Esophagus (tissue), 2 donors: ENCODE data around the gene HNRNPA2B1. TPM values are rescaled to one million over a fixed set of nuclear protein-coding genes. Genes with fewer than 3 reads are reported as not detected.
"Not testable (repeated sequence)": the region's sequence is repeated elsewhere in the genome, so short reads cannot be mapped to it uniquely, and the experiment has no call there.

Source experiments
- H3K27ac ChIP-seq, 2 donors: one replicate each; pipeline ENCODE4 v1.5.1; 2013; ENCODE audit warnings: low read depth in 2 of 2, mild to moderate bottlenecking in 2 of 2, inconsistent platforms in 1 of 2, low read length in 1 of 2, moderate library complexity in 1 of 2
- H3K27me3 ChIP-seq, 2 donors: one replicate each; pipeline ENCODE4 v1.6.1; 2013; ENCODE audit warnings: low read length in 2 of 2, control low read depth in 1 of 2, mild to moderate bottlenecking in 1 of 2; ENCODE audit not compliant: insufficient read depth in 2 of 2, control insufficient read depth in 1 of 2
- H3K36me3 ChIP-seq, 2 donors: one replicate each; pipeline ENCODE4 v1.6.1; 2013; ENCODE audit warnings: low read length in 1 of 2; ENCODE audit not compliant: control insufficient read depth in 2 of 2, insufficient read depth in 2 of 2
- H3K4me1 ChIP-seq, 2 donors: one replicate each; pipeline ENCODE4 v1.6.1; 2013; ENCODE audit warnings: low read length in 1 of 2; ENCODE audit not compliant: control insufficient read depth in 2 of 2, insufficient read depth in 2 of 2
- H3K4me3 ChIP-seq, 2 donors: one replicate each; pipeline ENCODE4 v1.5.1; 2013; ENCODE audit warnings: low read length in 2 of 2, mild to moderate bottlenecking in 2 of 2, low read depth in 1 of 2, moderate library complexity in 1 of 2
- H3K9me3 ChIP-seq, 2 donors: one replicate each; pipeline ENCODE4 v1.6.1; 2013; ENCODE audit warnings: mild to moderate bottlenecking in 2 of 2, low read depth in 1 of 2, low read length in 1 of 2, moderate library complexity in 1 of 2; ENCODE audit not compliant: control insufficient read depth in 2 of 2, insufficient read depth in 1 of 2
- WGBS, 2 donors: extraction: QIAGEN DNeasy Blood & Tissue Kit; methylation state at CpG; one replicate each; pipeline ENCODE4 v1.1.7; 2013; 5-methylcytosine and 5-hydroxymethylcytosine counted together
- polyA plus RNA-seq, 2 donors: library from polyadenylated mRNA; stranded (reverse); fragments of 200-250 nt; gene quantifications; one replicate each; pipeline ENCODE4 v1.2.3, GENCODE V29; 2013
- donor health status: healthy with polysubstance abuse.
- donor health status: Bipolar disorder and iron deficiency.

HNRNPA2B1 gene
- polyA plus RNA-seq, 2 donors: 461 to 511 TPM

- Histone ChIP-seq H3K27ac (no peak overlapping the region), H3K4me1 (no peaks in the 10 kb centered on the region)
- 94 to 97% methylated on average over 1 of the region's 1 CpG for WGBS, 2 donors
These were observed 14.7 kb downstream of the HNRNPA2B1 start for GRCh38 chr7:26185844-26186180.

GRCh38 chr7:26185131-26185843 lies 15.3 kb downstream of the HNRNPA2B1 start:
- Histone ChIP-seq H3K4me1 (no peaks in the 10 kb centered on the region), H3K27ac (no peak overlapping the region), H3K27me3 (no peaks in the 10 kb centered on the region), H3K9me3 (no peaks in the 10 kb centered on the region), H3K36me3 (peaks cover 3 to 7% of the 10 kb centered on the region in 2 donors), H3K4me3 (no peak overlapping the region)
- WGBS, 2 donors: 89 to 92% methylated on average over 10 of the region's 10 CpGs

More at GRCh38 chr7:26185844-26186180, 14.7 kb downstream of the HNRNPA2B1 start:
- Histone ChIP-seq H3K4me3 (no peak overlapping the region), H3K9me3 (no peaks in the 10 kb centered on the region), H3K36me3 (peaks cover 3 to 8% of the 10 kb centered on the region in 2 donors), H3K27me3 (no peaks in the 10 kb centered on the region)

- not testable (repeated sequence) for H3K9me3 ChIP-seq, H3K27me3 ChIP-seq, H3K36me3 ChIP-seq, H3K27ac ChIP-seq, H3K4me1 ChIP-seq, H3K4me3 ChIP-seq
- WGBS, 2 donors: 67 to 74% methylated on average over 4 of the region's 4 CpGs
These were observed 16.1 kb downstream of the HNRNPA2B1 start for GRCh38 chr7:26184281-26185101.

- no peaks in the 10 kb centered on the region for H3K27me3 ChIP-seq
- H3K9me3 ChIP-seq: no peaks in the 10 kb centered on the region
- no peak overlapping the region for H3K4me3 ChIP-seq
- H3K36me3 ChIP-seq: peaks cover under 1 to 6% of the 10 kb centered on the region in 2 donors
- H3K27ac ChIP-seq: no peak overlapping the region
- no peaks in the 10 kb centered on the region for H3K4me1 ChIP-seq
- 78 to 79% methylated on average over 4 of the region's 4 CpGs for WGBS, 2 donors
These were observed 16.8 kb downstream of the HNRNPA2B1 start for GRCh38 chr7:26183545-26184280.

- H3K4me3 ChIP-seq: no peak overlapping the region
- H3K9me3 ChIP-seq: no peaks in the 10 kb centered on the region
- WGBS, 2 donors: 74 to 80% methylated on average over 8 of the region's 8 CpGs
- H3K4me1 ChIP-seq: peaks cover 0 to 4% of the 10 kb centered on the region in 2 donors
- no peak overlapping the region for H3K27ac ChIP-seq
- no peaks in the 10 kb centered on the region for H3K36me3 ChIP-seq
- no peaks in the 10 kb centered on the region for H3K27me3 ChIP-seq
These were observed 17.8 kb downstream of the HNRNPA2B1 start for GRCh38 chr7:26182706-26183105.

- WGBS, 2 donors: 66 to 72% methylated on average over 6 of the region's 6 CpGs
- peaks cover 0 to 4% of the 10 kb centered on the region in 2 donors for H3K4me1 ChIP-seq
- H3K36me3 ChIP-seq: no peaks in the 10 kb centered on the region
- H3K27me3 ChIP-seq: no peaks in the 10 kb centered on the region
- H3K4me3 ChIP-seq: no peak overlapping the region
- H3K9me3 ChIP-seq: no peaks in the 10 kb centered on the region
- no peak overlapping the region for H3K27ac ChIP-seq
These were observed 18.3 kb downstream of the HNRNPA2B1 start for GRCh38 chr7:26182283-26182682.

- Histone ChIP-seq H3K27ac (no peak overlapping the region), H3K4me3 (no peak overlapping the region), H3K36me3 (no peaks in the 10 kb centered on the region), H3K27me3 (no peaks in the 10 kb centered on the region), H3K9me3 (no peaks in the 10 kb centered on the region), H3K4me1 (peaks cover 0 to 4% of the 10 kb centered on the region in 2 donors)
- 71 to 78% methylated on average over 3 of the region's 3 CpGs for WGBS, 2 donors
These were observed 18.9 kb downstream of the HNRNPA2B1 start for GRCh38 chr7:26181474-26182227.

GRCh38 chr7:26180792-26181198 lies 19.8 kb downstream of the HNRNPA2B1 start:
- Histone ChIP-seq H3K4me3 (no peak overlapping the region), H3K9me3 (no peaks in the 10 kb centered on the region), H3K27ac (no peak overlapping the region), H3K27me3 (no peaks in the 10 kb centered on the region), H3K4me1 (peaks cover 0 to 4% of the 10 kb centered on the region in 2 donors), H3K36me3 (no peaks in the 10 kb centered on the region)
- WGBS, 2 donors: 56 to 59% methylated on average over 5 of the region's 5 CpGs
